NB4 (cell line): Measurements from ENCODE around the gene POLR2E.

ENCODE experiments used
- DNase-seq: peaks from one replicate; pipeline ENCODE4 v3.0.0; 2010; ENCODE audit warnings: low read depth
- H3K4me3 ChIP-seq: one replicate; pipeline ENCODE4 v1.5.1; 2011; ENCODE audit warnings: mild to moderate bottlenecking, low read depth, low read length, moderate library complexity
- MYC ChIP-seq: IDR thresholded peaks from 2 replicates; pipeline ENCODE4 v1.6.1; 2011; ENCODE audit warnings: low read depth, low read length
- POLR2A ChIP-seq: IDR thresholded peaks from 2 replicates; pipeline ENCODE4 v1.6.1; 2011; ENCODE audit warnings: mild to moderate bottlenecking; ENCODE audit not compliant: insufficient read length; ENCODE audit errors: extremely low read depth
- TF ChIP-seq, protein P1 (sequence below): IDR thresholded peaks from 2 replicates; pipeline ENCODE4 v1.6.1; 2011; ENCODE audit warnings: low read depth, low read length
- TF ChIP-seq, protein P2 (sequence below): IDR thresholded peaks from one replicate; pipeline ENCODE4 v1.5.1; 2012; ENCODE audit warnings: low read depth, low read length

Gene POLR2E

DNA sequence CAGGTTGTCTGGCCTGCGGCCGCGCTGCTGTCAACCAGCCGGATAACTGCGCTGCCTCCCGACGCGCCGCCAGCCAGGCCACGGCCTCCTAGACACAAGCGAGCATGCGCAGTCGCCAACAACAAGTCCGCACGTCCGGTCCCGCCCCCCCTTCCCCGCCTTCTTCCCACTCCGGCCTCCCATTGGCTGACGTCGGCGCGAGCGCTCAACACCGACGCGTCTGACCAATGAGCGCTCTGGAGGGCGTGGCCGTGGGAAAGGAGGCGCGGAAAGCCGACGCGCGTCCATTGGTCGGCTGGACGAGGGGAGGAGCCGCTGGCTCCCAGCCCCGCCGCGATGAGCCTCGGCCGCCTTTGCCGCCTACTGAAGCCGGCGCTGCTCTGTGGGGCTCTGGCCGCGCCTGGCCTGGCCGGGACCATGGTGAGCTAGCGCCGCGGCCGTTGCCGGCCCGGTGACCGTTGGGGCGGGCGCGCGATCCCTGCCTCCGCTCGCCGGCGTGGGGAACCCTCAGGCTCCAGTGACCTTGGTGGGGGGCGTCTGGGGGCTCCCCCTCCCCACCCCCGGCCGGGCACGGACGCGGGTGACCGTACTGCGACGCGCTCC, 8.6 kb upstream of the POLR2E start, which contains the start of gene GPX4:
TSS of gene GPX4 (plus strand) at position 287 of the 603 bp plus-strand sequence. CDS start at position 337, 50 bp downstream.
- TF ChIP-seq, protein P1, sequence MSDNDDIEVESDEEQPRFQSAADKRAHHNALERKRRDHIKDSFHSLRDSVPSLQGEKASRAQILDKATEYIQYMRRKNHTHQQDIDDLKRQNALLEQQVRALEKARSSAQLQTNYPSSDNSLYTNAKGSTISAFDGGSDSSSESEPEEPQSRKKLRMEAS = 0 out of 2 replicates have a peak, but pooled peaks have one; percentile 23
- TF ChIP-seq, protein P2, sequence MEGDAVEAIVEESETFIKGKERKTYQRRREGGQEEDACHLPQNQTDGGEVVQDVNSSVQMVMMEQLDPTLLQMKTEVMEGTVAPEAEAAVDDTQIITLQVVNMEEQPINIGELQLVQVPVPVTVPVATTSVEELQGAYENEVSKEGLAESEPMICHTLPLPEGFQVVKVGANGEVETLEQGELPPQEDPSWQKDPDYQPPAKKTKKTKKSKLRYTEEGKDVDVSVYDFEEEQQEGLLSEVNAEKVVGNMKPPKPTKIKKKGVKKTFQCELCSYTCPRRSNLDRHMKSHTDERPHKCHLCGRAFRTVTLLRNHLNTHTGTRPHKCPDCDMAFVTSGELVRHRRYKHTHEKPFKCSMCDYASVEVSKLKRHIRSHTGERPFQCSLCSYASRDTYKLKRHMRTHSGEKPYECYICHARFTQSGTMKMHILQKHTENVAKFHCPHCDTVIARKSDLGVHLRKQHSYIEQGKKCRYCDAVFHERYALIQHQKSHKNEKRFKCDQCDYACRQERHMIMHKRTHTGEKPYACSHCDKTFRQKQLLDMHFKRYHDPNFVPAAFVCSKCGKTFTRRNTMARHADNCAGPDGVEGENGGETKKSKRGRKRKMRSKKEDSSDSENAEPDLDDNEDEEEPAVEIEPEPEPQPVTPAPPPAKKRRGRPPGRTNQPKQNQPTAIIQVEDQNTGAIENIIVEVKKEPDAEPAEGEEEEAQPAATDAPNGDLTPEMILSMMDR = no peak
- TF ChIP-seq MYC (peak; percentile 27; the same call in 1 of the 2 replicates), POLR2A (peak; percentile 86)
- peak within 1 kb of the TSS; percentile 57 for H3K4me3 ChIP-seq
- DNase-seq = peak; percentile 97

DNA sequence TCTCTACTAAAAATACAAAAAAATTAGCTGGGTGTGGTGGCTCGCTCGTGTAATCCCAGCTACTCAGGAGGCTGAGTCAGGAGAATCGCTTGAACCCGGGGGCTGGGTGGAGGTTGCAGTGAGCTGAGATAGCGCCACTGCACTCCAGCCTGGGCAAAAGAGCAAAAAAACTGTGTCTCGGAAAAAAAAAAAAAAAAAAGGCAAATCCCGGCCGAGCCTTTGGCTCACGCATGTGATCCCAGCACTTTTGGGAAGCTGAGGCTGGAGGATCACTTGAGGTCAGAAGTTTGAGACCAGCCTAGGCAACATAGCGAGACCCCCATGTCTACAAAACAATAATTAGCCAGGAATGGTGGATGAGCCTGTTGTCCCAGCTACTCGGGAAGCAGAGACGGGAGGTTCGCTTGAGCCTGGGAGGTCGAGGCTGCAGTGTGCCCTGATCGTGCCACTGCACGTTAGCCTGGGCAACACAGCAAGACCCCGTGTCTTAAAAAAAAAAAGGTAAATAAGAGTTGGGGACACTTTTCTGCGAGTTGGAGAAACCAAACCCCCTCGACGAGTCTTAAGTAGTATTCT, 8.0 kb upstream of the POLR2E start:
- H3K4me3 ChIP-seq = no peak overlapping the region
- no peak for TF ChIP-seq POLR2A
- TF ChIP-seq, protein P2 = no peak
- TF ChIP-seq, protein P1 = no peak
- TF ChIP-seq MYC = no peak
- DNase-seq = no peak

DNA sequence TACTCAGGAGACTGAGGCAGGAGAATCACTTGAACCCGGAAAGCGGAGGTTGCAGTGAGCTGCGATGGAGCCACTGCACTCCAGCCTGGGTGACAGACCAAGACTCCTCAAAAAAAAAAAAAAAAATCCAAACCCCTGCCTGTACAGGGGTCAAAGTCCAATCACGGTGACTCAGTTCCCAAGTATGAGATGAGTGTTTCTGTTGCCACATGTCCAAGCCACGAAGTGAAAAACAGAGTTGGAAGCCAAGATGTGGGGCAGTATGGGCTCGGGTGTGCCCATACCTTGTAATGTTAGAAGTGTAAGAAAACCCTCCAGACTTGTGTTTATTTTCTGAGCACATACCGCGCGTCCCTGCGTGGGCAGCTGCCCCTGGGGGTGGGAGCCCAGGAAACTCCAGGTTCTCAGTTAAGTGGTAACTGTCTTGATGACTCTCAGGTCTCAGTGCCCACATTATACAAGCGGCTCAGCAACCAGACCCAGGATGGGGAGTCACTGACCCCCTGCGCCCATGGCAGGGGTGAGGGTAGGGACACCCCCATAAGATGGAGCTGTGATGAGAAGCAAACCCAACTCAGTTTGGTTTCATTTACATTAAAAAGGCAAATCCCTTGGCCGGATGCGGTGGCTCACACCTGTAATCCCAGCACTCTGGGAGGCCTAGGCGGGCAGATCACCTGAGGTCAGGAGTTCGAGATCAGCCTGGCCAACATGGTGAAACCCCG, 7.4 kb upstream of the POLR2E start:
- H3K4me3 ChIP-seq = no peak overlapping the region
- TF ChIP-seq, protein P2 = no peak
- no peak for TF ChIP-seq MYC
- TF ChIP-seq POLR2A = no peak
- TF ChIP-seq, protein P1 = no peak
- DNase-seq = peak; percentile 54

DNA sequence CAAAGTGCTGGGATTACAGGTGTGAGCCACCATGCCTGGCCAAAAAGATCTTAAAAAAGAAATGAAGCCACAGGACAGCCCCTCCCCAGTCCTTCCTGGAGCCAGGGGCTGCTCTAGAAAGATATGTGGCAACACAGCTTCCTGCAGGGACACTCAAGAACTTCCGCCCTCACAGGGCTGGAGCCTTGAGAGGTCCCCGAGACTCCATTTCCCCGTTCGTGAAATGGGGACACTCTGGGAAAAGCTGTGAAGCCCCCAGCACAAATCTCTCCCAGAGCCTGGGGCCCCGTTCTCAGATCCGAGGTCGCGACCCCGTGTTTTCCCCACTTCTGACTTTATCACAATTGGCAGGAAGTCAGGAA, 6.1 kb upstream of the POLR2E start:
- no peak overlapping the region for H3K4me3 ChIP-seq
- peak; percentile 57 for DNase-seq

DNA sequence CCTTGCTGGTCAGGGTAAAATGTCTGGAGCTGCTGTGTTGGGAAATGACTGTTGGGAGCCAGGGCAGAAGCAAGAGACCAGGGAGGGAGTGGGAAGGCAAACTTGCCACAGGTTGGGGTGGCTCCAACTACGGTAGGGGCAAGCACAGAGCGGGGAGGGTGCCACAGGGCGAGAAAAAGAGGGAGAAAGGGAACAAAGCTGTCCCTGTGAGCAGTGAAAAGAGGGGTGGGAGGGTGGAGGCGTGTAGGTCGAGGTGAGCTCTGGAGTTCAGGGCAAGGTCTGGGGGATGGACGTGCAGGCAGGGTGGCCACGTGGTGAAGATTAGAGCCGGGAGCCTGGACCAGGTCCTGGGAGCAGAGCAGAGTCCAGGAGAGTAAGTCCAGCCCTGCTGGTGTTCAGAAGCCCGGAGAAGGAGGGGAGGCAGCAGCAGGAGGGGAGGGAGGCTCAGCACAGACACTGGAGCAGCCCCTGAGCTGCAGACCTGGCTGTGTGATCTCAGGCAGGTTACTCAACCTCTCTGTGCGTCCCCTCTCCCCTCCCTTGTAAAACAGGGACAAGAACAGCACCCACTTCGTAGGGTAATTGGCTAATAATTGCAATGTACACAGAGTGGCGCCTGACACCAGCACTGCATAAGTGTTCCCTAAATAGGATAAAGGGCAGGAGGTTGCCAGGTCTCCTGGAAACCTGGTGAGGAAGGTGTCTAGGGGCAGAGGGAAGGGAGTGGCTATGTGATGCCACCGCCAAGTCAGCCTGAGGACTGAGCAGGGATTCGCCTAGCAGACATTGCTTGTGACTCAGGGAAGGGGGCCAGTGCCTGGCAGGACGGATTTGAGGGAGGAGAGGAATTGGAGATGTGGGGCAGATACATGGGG, 3.2 kb upstream of the POLR2E start:
- DNase-seq = no peak
- TF ChIP-seq, protein P2 = no peak
- TF ChIP-seq MYC = no peak
- TF ChIP-seq, protein P1 = no peak
- no peak for TF ChIP-seq POLR2A
- H3K4me3 ChIP-seq = no peak overlapping the region

More for the DNA sequence above, 6.1 kb upstream of the POLR2E start:
- TF ChIP-seq MYC (no peak), POLR2A (no peak)
- TF ChIP-seq, protein P2 = no peak
- TF ChIP-seq, protein P1 = no peak
